ENCODE results near the gene ZNRF1.

DNA sequence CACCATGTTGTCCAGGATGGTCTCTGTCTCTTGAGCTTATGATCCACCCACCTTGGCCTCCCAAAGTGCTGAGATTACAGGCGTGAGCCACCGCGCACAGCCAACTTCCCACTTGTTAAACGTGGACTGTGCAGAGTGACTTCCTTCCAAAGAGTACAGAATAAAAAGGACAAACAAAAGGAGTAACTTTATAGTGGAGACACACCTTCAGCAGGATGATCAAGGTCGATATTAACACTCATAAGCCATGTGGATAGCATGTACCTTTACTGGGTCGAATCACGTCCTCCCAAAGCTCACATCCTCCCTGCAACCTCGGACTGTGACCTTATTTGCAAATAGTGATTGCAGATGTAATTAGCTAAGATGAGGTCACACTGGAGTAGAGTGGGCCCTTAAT lies 139.4 kb downstream of the ZNRF1 start:
- TF ChIP-seq, protein P1, sequence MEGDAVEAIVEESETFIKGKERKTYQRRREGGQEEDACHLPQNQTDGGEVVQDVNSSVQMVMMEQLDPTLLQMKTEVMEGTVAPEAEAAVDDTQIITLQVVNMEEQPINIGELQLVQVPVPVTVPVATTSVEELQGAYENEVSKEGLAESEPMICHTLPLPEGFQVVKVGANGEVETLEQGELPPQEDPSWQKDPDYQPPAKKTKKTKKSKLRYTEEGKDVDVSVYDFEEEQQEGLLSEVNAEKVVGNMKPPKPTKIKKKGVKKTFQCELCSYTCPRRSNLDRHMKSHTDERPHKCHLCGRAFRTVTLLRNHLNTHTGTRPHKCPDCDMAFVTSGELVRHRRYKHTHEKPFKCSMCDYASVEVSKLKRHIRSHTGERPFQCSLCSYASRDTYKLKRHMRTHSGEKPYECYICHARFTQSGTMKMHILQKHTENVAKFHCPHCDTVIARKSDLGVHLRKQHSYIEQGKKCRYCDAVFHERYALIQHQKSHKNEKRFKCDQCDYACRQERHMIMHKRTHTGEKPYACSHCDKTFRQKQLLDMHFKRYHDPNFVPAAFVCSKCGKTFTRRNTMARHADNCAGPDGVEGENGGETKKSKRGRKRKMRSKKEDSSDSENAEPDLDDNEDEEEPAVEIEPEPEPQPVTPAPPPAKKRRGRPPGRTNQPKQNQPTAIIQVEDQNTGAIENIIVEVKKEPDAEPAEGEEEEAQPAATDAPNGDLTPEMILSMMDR (IDR thresholded peaks at IDR 0.05) = no peak
- TF ChIP-seq POLR2A (IDR thresholded peaks at IDR 0.05) = no peak
- TF ChIP-seq POLR2AphosphoS5 (IDR thresholded peaks at IDR 0.05) = no peak

Measured in breast epithelium (tissue), 3 donors.